Adipose tissue (tissue), 3 donors: ENCODE results near the gene KLRC4. TPM values are rescaled to one million over a fixed set of nuclear protein-coding genes. Genes with fewer than 3 reads are reported as not detected.
"Not testable (repeated sequence)": the region's sequence is repeated elsewhere in the genome, so short reads cannot be mapped to it uniquely, and the experiment has no call there.

Experiments used
- H3K27ac ChIP-seq: one replicate; pipeline ENCODE4 v1.5.1; 2013; ENCODE audit warnings: low read depth, low read length
- WGBS, 3 donors: extraction: QIAGEN DNeasy Blood & Tissue Kit; methylation state at CpG; one replicate each; pipeline ENCODE4 v1.1.7; 2013; 5-methylcytosine and 5-hydroxymethylcytosine counted together
- polyA plus RNA-seq, 3 donors: library from polyadenylated mRNA; stranded (reverse); fragments of 200-250 nt; gene quantifications; one replicate each; pipeline ENCODE4 v1.2.3, GENCODE V29; 2013
- donor health status: healthy with polysubstance abuse.
- donor health status: Bipolar disorder and iron deficiency.
- donor health status: healthy.

Gene KLRC4
- polyA plus RNA-seq, 3 donors: 0.18 TPM; not detected in 2

DNA sequence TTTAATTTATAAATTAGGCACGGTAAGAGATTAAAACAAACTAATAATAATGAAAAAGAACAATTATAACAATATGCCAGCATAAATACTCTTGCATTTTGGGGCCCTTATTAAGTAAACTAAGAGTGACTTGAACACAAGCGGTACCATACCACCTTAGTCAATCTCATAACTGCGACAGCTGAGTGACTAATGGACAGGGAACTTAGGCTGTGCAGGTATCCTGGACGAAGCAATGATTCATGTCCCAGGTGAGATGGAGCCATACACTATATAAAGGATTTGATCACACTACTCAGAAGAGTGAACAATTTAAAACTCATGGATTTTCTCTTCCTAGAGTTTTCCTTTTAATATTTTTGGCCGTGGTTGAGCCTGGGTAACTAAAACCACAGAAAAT is 4.3 kb downstream of the KLRC4 start:
- whole genome bisulfite sequencing, 3 donors: 92 to 97% (median 95%) methylated on average over 5 of the region's 5 CpGs

DNA sequence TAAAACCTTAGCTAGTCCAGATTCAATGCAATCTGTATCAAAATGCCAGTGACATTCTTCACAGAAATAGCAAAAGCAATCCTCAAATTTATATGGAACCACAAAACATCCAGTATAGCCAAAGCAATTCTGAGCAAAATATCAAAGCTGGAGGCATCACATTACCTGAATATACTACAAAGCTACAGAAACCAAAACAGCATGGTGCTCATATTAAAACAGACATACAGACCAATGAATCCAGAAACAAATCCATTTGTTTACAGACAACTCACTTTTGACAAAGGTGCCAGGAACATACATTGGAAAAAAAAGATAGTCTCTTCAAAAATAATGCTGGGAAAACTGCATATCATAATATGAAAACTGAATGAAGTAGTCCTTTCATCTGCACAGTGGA is 4.8 kb downstream of the KLRC4 start:
- H3K27ac ChIP-seq: no peak overlapping the region

More for the DNA sequence above, 4.3 kb downstream of the KLRC4 start:
- H3K27ac ChIP-seq: no peak overlapping the region

DNA sequence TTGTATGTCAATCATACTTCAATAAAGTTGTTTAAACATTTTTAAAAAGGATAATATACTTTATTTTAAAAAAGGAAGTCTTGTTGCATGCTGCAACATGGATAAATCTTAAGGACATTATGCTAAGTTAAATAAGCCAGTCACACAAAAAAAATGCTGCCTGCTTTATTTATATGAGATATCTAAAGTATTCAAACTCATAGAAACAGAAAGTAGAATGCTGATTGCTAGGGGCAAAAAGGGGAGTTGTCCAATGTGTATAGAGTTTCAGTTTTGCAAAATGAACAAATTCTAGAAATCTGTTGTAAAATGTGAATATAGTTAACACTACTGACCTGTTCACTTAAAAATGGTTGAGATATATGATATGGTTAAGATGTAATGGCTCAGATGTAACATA is 8.7 kb downstream of the KLRC4 start:
- H3K27ac ChIP-seq: no peak overlapping the region

DNA sequence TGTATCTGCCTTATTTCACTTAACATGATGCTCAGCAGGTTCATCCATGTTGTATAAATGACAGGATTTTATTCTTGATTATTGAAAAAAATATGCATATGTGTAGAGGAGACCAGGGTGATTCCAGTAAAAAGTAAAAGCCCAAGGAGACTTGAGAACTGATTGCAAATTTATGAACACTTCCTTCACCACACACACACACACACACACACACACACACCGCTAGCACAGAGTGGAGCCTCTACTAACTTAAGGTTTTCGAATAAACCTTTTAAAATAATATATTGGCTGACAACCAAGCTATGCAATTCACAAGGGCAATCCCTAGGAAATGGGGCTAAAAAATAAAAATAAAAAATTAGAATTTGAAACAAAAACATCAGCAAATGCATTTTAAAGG is 11.4 kb downstream of the KLRC4 start:
- no peak overlapping the region for H3K27ac ChIP-seq
- 69 to 81% (median 80%) methylated on average over 2 of the region's 2 CpGs for WGBS, 3 donors

DNA sequence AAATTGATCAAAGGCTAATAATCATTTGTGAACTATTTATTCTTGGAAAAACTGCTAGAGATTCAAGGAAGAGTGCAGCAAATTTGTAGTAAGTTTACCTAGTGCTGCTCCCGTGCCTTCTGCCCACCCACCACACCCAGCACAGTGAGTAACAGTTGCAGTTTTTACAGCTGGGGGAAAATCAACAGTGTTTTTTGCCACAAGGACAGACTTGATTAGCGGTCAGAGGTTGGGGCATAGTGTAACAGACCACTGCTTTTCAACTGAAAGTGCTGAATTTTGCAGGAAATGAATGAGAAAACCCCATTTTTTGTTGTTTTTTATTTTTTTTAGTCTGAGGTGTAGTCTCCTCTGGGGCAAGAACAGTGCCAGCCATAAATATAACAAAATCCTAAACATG is 12.3 kb downstream of the KLRC4 start:
- no peak overlapping the region for H3K27ac ChIP-seq
- WGBS, 3 donors: 48 to 77% (median 50%) methylated on average over 2 of the region's 2 CpGs

DNA sequence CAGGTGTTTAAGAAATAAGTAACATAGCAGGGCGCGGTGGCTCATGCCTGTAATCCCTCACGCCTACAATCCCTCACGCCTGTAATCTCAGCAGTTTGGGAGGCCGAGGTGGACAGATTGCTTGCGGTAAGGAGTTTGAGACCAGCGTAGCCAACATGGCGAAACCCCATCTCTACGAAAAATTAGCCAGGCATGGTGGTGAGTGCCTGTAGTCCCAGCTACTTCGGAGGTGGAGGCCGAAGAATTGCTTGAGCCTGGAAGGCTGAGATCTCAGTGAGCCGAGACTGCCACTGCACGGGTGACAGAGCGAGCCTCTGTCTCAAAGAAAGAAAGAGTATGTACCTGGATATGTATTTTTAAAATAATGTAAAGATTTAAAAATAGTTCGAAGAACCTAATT is 13.4 kb downstream of the KLRC4 start:
- not testable (repeated sequence) for H3K27ac ChIP-seq
- 81 to 94% (median 93%) methylated on average over 15 of the region's 15 CpGs for WGBS, 3 donors

DNA sequence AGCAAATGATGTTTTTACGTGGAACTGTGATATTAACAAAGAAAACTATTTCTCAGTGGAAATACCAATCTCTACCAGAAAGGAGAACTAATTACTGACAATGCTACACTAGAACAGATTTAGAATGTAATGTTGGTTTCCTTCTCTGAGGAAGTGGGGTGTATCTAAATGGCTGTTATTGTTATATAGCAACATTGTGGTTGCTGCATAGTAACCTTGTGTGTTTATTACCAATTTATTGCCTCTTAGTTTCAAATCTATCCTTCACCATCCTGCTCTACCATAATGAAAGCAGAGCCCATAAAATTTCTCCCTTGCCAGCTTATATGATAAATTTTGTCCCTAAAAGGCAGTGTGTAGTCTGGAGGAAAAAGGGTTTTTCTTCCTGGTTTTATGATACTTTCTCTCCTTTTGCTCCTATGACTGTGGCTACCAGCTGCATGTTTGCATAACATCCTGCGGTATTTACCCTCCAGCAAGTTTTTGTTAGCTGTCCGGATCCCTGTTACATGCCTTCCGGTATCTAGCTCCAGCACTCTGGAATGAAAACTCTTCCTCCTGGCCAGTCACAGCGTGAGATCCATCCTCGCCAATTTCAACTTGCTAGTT is 14.1 kb downstream of the KLRC4 start:
- 24 to 54% (median 25%) methylated on average over 6 of the region's 6 CpGs for WGBS, 3 donors
- H3K27ac ChIP-seq: no peak overlapping the region

DNA sequence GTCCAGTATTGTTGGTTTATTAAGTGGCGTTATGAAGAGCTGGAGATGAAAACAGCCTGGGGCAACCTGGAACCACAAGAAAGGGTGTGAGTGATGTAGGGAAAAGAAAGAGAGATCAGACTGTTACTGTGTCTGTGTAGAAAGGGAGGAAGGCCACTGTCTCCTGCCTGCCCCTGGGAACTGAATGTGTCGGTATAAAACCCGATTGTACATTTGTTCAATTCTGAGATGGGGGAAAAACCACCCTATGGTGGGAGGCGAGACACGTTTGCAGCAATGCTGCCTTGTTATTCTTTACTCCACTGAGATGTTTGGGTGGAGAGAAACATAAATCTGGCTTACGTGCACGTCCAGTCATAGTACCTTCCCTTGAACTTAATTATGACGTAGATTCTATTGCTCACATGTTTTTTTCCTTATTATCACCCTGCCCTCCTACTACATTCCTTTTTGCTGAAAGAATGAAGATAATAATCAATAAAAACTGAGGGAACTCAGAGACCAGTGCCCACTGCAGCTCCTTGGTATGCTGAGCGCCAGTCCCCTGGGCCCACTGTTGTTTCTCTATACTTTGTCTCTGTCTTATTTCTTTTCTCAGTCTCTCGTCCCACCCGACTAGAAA is 14.9 kb downstream of the KLRC4 start:
- 82 to 86% (median 85%) methylated on average over 11 of the region's 11 CpGs for WGBS, 3 donors
- H3K27ac ChIP-seq: not testable (repeated sequence)

DNA sequence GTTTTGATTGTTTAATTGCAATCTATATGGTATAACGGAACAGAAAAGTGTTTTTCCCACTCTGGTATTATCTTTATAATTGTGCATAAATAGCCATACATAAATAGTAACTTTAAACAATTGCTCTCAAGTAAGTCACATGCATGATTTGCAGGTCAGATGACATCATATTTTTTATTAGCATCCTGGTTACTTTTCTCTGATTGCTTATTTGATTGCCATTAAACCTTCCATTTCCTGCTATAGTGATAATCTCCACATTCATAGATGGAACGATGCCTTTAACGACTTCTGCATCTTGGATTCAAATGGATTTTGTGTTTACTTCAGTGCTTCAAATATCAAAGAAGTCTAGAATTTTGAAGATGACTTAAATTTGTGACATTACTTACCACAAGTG is 16.3 kb downstream of the KLRC4 start:
- WGBS, 3 donors: 50 to 65% (median 53%) methylated on average over 3 of the region's 3 CpGs

DNA sequence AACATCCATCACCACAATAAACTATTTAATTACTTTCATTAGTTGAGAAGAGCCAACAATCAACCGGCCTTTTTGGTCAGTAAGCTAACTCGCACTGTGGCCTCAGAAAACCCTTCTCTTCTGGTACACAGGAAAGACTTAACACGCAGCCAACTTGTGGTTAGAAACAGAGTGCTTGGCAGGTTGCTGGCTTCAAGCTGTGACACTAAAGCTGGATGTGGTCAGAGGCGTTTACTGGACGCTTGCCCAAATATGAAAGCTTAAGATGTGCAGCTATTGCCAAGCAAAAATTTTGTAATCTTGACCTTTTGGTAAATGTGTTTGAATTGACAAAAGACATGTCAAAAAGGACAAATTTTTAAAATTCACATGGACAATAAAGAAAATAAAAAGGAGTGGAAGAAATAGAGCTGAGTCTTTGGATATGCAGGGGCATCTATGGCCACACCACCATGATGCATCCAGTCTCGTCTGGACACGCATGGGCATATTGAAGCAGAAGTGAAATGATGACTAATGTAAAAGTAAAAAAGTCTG is 17.1 kb downstream of the KLRC4 start:
- WGBS, 3 donors: 26 to 66% (median 32%) methylated on average over 7 of the region's 7 CpGs
- no peak overlapping the region for H3K27ac ChIP-seq

More for the DNA sequence above, 16.3 kb downstream of the KLRC4 start:
- H3K27ac ChIP-seq: no peak overlapping the region

DNA sequence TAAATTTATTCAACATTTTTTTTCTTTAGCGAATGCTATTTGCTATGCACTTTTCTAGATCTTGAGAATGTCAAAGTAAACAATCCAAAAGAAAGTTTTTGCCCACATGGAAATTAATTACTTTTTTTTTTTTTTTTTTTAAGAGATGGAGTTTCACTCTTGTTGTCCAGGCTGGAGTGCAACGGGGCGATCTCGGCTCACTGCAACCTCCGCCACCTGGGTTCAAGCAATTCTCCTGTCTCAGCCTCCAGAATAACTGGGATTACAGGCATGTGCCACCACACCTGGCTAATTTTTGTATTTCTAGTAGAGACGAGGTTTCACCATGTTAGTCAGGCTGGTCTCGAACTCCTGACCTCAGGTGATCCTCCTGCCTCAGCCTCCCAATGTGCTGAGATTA is 18.6 kb downstream of the KLRC4 start:
- 87 to 96% (median 95%) methylated on average over 7 of the region's 7 CpGs for WGBS, 3 donors
- not testable (repeated sequence) for H3K27ac ChIP-seq

DNA sequence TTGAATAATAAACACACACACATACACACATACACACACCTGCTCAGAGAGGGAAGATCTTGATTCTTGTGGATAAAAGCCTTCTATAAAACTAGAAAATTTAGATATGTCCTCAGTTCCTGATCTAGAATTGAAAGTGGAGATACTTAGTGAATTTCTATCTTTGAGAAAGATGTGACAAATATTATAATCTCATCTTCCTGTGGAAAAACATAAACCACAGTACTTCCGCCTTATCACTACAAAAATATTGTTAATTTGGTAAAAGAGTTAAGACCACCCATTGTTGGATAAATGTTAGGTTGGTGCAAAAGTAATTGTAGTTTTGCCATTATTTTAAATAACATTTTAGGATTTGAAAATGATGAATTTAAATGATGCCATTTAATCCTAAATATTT is 19.7 kb downstream of the KLRC4 start, which contains the start of gene KLRK1:
KLRK1 (minus strand) TSS at position 138 of the 400 bp plus-strand sequence. CDS start 1,231 bp downstream, outside the sequence.
- WGBS, 3 donors: 64 to 86% (median 75%) methylated on average over 1 of the region's 1 CpG
- H3K27ac ChIP-seq: no peak within 1 kb of the TSS

DNA sequence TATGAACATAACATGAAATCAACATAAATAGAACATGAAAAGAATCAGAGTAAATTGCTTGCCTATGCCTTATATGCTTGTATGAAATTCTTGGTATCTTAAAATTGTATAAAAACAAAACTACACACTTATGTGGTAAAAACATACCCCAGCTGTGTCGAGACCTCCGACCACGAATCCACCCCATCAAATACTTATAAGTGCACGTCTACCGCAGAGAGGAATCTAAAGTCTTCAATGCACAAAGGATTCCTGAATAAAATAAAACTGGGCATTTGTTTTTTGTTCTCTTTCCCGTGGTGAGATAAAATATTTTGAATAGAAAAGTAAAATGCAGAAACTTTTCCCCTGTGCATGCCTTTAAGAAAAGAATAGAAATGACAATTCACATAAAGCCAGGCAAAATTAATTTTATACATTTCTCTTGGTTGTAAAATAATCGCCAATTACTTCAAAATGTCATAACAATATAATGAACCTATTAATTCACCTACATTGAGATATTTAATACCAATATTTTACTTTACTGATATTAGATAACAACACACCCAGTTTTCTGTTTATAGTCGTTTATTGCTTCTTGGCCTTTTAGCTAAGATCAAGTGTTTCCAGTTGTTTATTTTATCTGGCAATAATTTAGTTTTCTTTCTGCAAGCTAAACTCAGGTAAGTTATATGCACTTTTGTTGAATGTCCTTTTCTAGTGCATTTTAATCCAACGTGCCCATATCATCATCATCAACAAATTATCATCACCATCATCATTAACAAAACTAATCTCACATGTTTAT is 20.7 kb downstream of the KLRC4 start:
- H3K27ac ChIP-seq: no peak overlapping the region
- 73 to 81% (median 81%) methylated on average over 9 of the region's 9 CpGs for WGBS, 3 donors

DNA sequence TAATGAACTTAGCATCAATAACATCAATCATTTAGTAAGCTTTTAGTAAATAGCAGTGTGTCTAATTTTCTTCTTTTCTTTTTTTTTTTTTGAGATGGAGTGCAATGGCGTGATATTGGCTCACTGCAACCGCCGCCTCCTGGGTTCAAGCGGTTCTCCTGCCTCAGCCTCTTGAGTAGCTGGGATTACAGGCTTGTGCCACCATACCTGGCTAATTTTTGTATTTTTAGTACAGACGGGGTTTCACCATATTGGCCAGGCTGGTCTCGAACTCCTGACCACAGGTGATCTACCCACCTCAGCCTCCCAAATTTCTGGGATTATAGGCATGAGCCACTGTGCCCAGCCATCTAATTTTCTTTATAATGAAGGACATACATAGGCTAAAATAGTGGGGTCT is 22.1 kb downstream of the KLRC4 start:
- H3K27ac ChIP-seq: not testable (repeated sequence)
- WGBS, 3 donors: 90 to 94% (median 93%) methylated on average over 6 of the region's 6 CpGs

DNA sequence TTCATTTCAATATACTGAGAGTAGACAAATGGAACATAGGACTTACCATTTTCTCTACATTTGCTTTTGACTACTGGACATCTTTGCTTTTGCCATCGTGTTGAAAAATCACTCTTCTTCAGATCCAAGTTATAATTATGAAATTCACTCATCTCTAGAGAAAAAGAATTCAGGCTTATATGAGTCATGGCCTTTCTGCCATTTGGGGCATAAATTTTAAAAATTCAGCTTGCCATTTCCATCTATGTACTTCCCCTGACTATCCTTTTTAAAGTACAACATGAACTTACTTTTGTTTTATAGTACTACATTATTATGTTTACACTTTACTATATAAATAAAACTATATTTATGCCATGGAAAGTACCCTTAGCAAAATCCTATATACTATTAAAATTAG is 22.7 kb downstream of the KLRC4 start:
- 50 to 72% (median 52%) methylated on average over 1 of the region's 1 CpG for WGBS, 3 donors
- no peak overlapping the region for H3K27ac ChIP-seq

DNA sequence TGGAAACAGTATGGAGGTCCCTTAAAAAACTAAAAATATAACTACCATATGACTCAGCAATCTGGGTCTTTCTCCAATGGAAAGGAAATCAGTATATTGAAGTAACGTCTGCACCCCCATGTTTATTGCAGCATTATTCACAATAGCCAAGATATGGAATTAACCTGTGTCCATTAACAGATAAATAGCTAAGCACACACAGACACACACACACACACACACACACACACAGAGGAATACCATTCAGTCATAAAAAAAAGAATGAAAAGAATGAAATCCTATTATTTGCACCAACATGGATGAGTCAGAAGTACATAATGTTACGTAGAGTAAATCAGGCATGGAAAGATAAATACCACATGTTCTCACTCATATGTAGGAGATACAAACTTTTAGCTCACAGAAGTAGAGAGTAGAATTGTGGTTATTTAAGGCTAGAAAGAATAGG is 24.4 kb downstream of the KLRC4 start:
- WGBS, 3 donors: 62 to 78% (median 63%) methylated on average over 2 of the region's 2 CpGs
- H3K27ac ChIP-seq: no peak overlapping the region

DNA sequence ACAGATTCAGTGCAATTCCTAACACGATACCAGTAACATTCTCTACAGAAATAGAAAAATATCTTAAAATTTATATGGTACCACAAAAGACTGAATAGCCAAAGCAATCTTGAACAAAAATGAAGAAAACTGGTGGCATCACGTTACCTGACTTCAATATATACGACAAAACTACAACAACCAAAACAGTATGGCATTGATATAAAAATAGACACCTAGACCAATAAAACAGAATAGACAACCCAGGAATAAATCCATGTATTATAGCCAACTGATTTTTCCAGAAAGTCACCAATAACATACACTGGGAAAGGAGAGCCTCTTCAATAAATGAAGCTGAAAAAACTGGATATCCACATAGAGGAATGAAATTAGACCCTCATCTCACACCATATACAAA is 25.4 kb downstream of the KLRC4 start:
- 86 to 91% (median 90%) methylated on average over 3 of the region's 3 CpGs for WGBS, 3 donors

DNA sequence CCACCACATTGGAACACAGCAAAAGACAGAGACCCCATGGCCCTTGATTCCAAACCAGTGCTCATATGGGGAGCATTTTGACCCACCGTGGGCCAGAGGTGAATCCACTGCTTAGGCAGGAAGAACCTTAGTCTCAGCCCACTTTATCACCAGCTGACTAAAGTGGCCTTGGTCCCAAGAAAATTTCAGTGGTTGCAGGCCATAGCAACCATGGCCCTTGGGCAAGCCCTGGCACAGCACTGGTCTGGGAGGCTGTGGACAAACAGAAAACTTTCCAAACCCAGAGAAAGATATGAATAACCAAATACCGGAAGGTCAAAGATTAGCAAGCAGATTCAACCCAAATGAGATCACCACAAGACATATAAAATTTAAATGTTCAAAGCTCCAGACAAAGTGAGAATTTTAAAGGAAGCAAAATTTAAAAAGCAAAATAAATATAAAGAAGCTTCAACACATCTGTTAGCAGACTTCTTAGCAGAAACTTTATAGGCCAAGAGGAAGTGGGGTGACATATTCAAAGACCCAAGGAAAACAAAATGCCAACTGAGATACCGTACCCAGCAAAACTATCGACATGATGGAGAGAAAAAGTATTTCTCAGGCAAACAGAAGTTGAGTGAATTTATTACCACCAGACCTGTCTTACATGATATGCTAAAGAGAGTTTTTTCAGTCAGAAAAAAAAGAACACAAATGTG is 27.5 kb downstream of the KLRC4 start:
- H3K27ac ChIP-seq: no peak overlapping the region
- 71 to 89% (median 82%) methylated on average over 4 of the region's 4 CpGs for WGBS, 3 donors

More for the DNA sequence above, 25.4 kb downstream of the KLRC4 start:
- H3K27ac ChIP-seq: no peak overlapping the region

DNA sequence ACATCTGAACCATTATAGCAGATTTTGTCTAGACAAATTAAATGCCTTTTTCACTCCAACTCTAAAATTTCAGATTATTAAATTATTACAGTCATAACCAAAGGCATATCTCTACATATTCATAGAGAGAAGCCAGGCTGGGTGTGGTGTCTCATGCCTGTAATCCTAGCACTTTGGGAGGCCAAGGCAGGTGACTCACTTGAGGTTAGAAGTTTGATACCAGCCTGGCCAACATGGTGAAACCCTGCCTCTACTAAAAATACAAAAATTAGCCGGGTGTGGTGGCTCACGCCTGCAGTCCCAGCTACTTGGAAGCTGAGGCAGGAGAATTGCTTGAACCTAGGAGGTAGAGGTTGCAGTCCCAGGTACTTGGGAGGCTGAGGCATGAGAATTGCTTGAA is 30.8 kb downstream of the KLRC4 start:
- 85 to 90% (median 87%) methylated on average over 2 of the region's 2 CpGs for WGBS, 3 donors
- not testable (repeated sequence) for H3K27ac ChIP-seq
